Suprapubic skin (tissue), 4 donors: ENCODE results near the gene PCP4L1.

Experiments used
- POLR2A ChIP-seq, 2 donors: fragments of 450-650 bp; IDR thresholded peaks; one replicate each; pipeline ENCODE4 v1.6.1; 2017; ENCODE audit warnings: antibody characterized with exemption in 2 of 2, mild to moderate bottlenecking in 2 of 2, moderate library complexity in 2 of 2
- POLR2AphosphoS5 ChIP-seq, 3 donors: sonication (generic); formaldehyde crosslinking; IDR thresholded peaks; one replicate each; pipeline ENCODE4 v1.6.1; 2017; ENCODE audit warnings: antibody characterized with exemption in 3 of 3
- TF ChIP-seq, protein P1 (sequence below), 2 donors: fragments of 200-600 bp in 1 of 2; fragments of 450-650 bp in 1 of 2; sonication (generic) in 1 of 2; IDR thresholded peaks; one replicate each; pipeline ENCODE4 v1.5.1; 2016 to 2019; ENCODE audit warnings: antibody characterized with exemption in 2 of 2, mild to moderate bottlenecking in 1 of 2, moderate library complexity in 1 of 2

DNA sequence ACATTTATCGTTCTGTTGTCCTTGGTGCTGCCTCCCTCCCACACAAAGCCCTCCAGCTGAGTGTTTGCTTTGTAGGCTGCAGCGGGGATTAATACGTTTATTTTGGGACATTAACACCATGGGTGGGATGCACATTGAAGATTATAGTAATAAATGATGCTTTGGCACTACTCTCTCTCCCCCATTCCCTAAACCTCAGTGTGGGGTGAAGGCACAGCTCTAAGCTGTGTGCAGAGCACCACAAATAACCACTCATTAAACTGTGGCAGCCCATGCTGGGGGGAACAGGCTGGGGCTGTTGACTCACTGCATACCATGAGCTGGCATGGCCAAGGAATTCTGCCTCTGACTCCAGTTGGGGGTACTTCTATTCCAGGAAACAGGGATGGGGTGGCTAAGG is 7.7 kb downstream of the PCP4L1 start:
- TF ChIP-seq, protein P1, sequence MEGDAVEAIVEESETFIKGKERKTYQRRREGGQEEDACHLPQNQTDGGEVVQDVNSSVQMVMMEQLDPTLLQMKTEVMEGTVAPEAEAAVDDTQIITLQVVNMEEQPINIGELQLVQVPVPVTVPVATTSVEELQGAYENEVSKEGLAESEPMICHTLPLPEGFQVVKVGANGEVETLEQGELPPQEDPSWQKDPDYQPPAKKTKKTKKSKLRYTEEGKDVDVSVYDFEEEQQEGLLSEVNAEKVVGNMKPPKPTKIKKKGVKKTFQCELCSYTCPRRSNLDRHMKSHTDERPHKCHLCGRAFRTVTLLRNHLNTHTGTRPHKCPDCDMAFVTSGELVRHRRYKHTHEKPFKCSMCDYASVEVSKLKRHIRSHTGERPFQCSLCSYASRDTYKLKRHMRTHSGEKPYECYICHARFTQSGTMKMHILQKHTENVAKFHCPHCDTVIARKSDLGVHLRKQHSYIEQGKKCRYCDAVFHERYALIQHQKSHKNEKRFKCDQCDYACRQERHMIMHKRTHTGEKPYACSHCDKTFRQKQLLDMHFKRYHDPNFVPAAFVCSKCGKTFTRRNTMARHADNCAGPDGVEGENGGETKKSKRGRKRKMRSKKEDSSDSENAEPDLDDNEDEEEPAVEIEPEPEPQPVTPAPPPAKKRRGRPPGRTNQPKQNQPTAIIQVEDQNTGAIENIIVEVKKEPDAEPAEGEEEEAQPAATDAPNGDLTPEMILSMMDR (IDR thresholded peaks at IDR 0.05) = no peak
- TF ChIP-seq POLR2A (IDR thresholded peaks at IDR 0.05) = no peak
- TF ChIP-seq POLR2AphosphoS5 (IDR thresholded peaks at IDR 0.05) = no peak
